GM19043 (cell line): ENCODE data around the gene ZNF462.
"Not testable (repeated sequence)": the region's sequence is repeated elsewhere in the genome, so short reads cannot be mapped to it uniquely, and the experiment has no call there.

Source experiments
- ATAC-seq: cut with Tn5 transposase; IDR thresholded peaks from one replicate; pipeline ENCODE4 v1.9.1; 2021; ENCODE audit warnings: low read depth; ENCODE audit not compliant: unreplicated experiment

Gene ZNF462

GRCh38 chr9:106862821-106863720 is at the start of gene ZNF462:
Gene ZNF462 (plus strand): TSS chr9:106863166. CDS start chr9:106923384, 60,218 bp downstream.
- no peak for ATAC-seq

GRCh38 chr9:106816524-106816923 is 46.4 kb upstream of the ZNF462 start:
- no peak for ATAC-seq

DNA sequence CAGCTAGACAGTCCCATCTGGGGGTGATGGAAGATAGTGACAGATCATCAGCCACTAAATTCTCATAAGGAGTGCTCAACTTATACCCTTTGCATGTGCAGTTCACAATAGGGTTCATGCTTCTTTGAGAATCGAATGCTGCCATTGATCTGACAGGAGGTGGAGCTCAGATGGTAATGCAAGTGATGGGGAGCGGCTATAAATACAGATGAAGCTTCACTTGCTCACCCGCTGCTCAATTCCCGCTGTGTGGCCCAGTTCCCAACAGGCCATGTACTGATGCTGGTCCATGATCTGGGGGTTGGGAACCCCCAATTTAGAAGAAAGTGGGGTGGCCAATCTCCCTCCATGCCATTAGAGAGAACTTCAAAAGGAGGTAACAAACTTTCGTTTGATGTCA is 44.9 kb upstream of the ZNF462 start:
- ATAC-seq, result no peak

- ATAC-seq, result no peak
These were observed 42.1 kb upstream of the ZNF462 start for GRCh38 chr9:106820866-106821265.

DNA sequence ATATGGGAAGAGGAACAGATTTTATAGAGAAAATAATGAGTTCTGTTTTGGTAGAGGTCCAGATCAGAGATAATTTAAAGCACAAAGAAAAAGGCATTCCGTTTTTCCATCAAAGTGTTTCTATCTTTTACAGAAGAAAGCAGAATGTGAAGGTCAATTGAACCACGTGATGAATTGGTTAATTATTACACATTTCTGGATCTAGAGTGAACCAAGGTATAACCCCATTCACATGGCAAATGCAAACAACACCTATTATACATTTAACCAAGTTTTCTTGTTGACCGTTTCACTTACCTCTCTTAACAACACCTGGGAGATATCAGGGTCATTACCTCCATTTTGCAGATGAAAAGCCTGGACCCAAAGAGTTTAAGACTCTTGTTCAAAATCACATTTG is 34.9 kb upstream of the ZNF462 start:
- ATAC-seq, result no peak

DNA sequence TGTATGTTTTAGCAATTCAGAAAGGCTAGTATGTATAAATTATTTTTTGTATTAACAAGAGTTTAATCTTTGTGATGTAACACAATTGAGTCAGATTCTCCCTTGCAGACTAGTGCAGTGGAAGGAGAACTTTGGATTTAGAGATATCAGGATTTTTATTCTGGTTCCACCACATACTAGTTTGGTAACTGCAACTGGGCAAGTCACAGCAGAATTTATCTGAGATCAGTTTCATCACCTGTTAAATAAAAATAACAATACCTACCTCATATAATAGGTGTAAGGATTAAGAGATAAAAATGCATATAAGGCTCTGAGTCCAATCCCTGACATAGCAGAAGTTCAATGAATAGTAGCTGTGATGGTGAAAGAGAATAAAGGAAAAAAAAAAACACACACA is 34.0 kb upstream of the ZNF462 start:
- no peak for ATAC-seq

- no peak for ATAC-seq
These were observed 33.1 kb upstream of the ZNF462 start for GRCh38 chr9:106829666-106830408.

GRCh38 chr9:106830527-106831150 is 32.3 kb upstream of the ZNF462 start:
- no peak for ATAC-seq

DNA sequence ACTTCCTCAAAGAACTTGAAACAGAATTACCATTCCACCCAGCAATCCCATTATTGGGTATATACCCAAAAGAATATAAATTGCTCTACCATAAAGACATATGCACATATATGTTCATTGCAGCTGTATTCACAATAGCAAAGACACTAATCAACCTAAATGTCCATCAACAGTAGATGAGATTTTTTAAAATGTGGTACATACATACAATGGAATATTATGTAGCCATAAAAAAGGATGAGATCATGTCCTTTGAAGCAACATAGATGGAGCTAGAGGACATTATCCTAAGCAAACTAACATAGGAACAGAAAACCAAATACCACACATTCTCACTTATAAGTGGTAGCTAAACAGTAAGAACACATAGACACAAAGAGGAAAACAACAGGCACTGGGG is 28.1 kb upstream of the ZNF462 start:
- no peak for ATAC-seq

DNA sequence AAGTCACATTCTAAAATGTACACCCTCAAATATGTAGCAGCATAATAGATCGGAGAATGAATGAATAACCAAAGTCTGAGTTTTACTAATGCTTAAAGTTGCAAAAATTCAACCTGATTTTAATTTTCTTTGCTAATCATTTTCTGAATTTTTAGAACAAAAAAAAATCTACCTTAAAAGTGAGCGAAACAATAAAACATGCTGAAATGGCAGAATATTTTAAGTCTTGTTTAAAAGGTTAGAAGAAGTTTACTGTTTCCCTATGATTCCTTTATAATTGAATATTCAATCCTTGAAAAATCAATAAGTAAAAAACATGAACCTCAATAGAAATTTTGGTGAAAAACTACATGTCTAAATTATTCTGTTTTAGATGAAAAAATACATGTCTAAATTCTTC is 27.1 kb upstream of the ZNF462 start:
- no peak for ATAC-seq

GRCh38 chr9:106843371-106843770 is 19.6 kb upstream of the ZNF462 start:
- ATAC-seq, result no peak

DNA sequence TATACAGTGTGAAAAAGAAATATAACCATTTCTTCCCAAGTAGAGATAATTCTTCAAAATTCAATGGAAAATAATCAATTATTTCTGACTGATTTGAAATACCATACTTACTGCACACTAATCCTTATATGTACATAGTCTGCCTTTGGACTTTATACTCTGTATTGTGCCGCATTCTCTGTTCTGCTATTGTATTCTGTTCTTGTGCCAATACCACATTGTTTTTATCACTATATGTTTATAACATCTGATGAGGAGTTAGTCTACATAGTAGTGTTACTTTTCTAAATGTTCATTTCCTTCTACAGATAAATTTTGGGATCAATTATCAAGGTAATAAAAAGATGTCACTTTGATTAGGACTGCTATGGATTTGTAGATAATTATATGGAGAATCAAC is 16.7 kb upstream of the ZNF462 start:
- no peak for ATAC-seq

- ATAC-seq, result no peak
These were observed 16.1 kb upstream of the ZNF462 start for GRCh38 chr9:106846857-106847256.

GRCh38 chr9:106851640-106852039 is 11.3 kb upstream of the ZNF462 start:
- ATAC-seq, result not testable (repeated sequence)

- no peak for ATAC-seq
These were observed 5.0 kb upstream of the ZNF462 start for GRCh38 chr9:106857811-106858470.

GRCh38 chr9:106859957-106860720 is 2.8 kb upstream of the ZNF462 start:
- no peak for ATAC-seq

DNA sequence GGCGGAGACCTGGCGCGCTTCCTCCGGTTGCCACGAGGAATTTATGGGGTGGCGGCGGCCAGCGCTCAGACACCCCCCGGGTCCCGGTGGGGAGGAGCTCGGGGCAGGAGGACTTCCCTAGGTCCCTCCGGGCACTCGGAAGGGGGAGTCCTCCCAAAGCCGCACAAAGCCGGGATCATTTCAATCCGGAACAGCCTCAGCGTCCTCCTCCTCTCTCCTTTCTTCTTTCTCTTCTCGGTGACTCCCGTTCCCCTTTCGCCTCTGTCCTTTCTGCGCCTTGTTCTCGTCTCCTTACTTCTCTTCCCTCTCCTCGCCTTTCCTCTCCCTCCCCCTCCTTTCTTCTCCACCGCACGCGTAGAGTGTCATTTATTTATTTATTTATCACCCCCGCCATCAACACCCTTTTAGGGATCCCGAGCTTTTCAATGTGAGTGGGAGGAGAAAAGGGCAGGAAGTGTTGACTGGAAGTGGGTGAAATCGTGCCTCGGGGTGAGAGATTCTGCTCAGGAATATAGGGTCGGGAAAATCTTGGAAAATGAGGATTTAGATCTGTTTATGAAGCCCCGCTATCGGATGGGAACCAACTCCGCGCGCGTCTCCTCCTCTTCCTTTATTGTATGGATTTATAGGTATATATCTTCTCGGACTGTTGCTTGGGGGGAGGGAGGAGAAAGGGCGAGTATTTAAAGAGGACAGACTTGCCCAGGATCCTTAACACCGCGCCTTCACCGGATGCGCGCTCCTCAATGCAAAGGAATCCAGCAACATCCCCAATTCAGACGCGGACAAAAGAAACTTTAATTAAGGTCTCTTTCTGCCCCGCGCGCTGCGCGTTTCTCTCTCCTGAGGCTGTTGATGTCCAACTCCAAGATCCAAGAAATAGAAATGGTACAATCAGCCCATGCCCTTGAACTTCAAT is 2.0 kb upstream of the ZNF462 start:
- no peak for ATAC-seq

DNA sequence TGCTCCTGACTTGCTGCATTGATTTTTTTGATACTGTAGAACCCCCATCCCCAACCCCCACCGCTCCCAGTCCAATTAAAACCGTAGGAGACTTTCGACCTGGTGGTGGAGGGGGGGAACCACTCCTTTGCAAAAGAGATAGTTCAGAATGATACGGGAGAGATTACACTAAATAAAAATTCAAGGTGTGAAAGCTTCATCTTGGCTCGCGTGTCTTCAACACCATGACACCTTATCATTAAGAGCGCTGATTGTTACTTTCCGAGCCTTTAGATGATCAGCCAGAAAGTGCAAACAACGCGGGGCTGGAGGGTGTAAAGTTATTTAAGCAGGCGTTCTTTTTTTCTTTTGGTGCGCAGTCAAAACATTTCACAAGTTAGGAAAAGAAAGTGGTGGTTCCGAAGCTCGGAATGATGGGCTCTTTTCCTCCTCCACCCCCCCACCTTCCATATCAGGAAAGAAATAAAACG is 1.3 kb upstream of the ZNF462 start:
- no peak for ATAC-seq
